DND-41 (cell line): ENCODE results near the gene TMPRSS4.

ENCODE experiments used
- ATAC-seq: fragments of 200-7000 bp; cut with Tn5 transposase; 3 replicates; pipeline ENCODE4 v1.9.1; 2021; ENCODE audit warnings: low read depth; ENCODE audit not compliant: insufficient read depth
- DNase-seq: peaks from one replicate; pipeline ENCODE4 v3.0.0-alpha.2; 2020
- H2AFZ ChIP-seq: 2 replicates; pipeline ENCODE4 v1.6.0; 2012; ENCODE audit warnings: low read depth, low read length
- H3K27ac ChIP-seq: 2 replicates; pipeline ENCODE4 v1.5.1; 2012; ENCODE audit warnings: low read length, inconsistent platforms
- H3K27me3 ChIP-seq: fragments of 200-600 bp; sonication (generic); 2 replicates; pipeline ENCODE4 v1.6.0; 2012; ENCODE audit warnings: low read length, mild to moderate bottlenecking, inconsistent platforms; ENCODE audit not compliant: insufficient read depth, poor library complexity
- H3K36me3 ChIP-seq: 2 replicates; pipeline ENCODE4 v1.5.1; 2012; ENCODE audit warnings: low read length, inconsistent platforms; ENCODE audit not compliant: insufficient read depth
- H3K4me1 ChIP-seq: 2 replicates; pipeline ENCODE4 v1.5.1; 2012; ENCODE audit warnings: mild to moderate bottlenecking, low read length; ENCODE audit not compliant: insufficient read depth
- H3K4me2 ChIP-seq: 2 replicates; pipeline ENCODE4 v1.6.0; 2012; ENCODE audit warnings: mild to moderate bottlenecking, moderate library complexity, low read length, inconsistent platforms; ENCODE audit not compliant: insufficient read depth
- H3K4me3 ChIP-seq, 2 experiments: fragments of 200-600 bp in 1 of 2; shearing (Covaris generic) in 1 of 2; 2 replicates each; pipeline ENCODE4 v1.5.1; 2012 to 2016; ENCODE audit warnings: inconsistent platforms in 2 of 2, low read length in 2 of 2, mild to moderate bottlenecking in 2 of 2, low read depth in 1 of 2, moderate library complexity in 1 of 2
- H3K79me2 ChIP-seq: 2 replicates; pipeline ENCODE4 v1.6.0; 2012; ENCODE audit warnings: low read length, inconsistent platforms; ENCODE audit not compliant: insufficient read depth
- H3K9ac ChIP-seq: 2 replicates; pipeline ENCODE4 v1.6.0; 2012; ENCODE audit warnings: low read depth, mild to moderate bottlenecking, inconsistent platforms, low read length, moderate library complexity
- H3K9me3 ChIP-seq: 2 replicates; pipeline ENCODE4 v1.5.1; 2012; ENCODE audit warnings: low read length, moderate library complexity, mild to moderate bottlenecking, inconsistent platforms; ENCODE audit not compliant: insufficient read depth, severe bottlenecking
- H4K20me1 ChIP-seq: 2 replicates; pipeline ENCODE4 v1.6.0; 2012; ENCODE audit warnings: low read length; ENCODE audit not compliant: insufficient read depth
- CTCF ChIP-seq: IDR thresholded peaks from 2 replicates; pipeline ENCODE4 v1.5.1; 2012; ENCODE audit warnings: borderline replicate concordance, low read length, moderate library complexity, mild to moderate bottlenecking; ENCODE audit not compliant: poor library complexity, severe bottlenecking; ENCODE audit errors: extremely low read depth
- EZH2 ChIP-seq: IDR thresholded peaks from 3 replicates; pipeline ENCODE4 v1.6.1; 2012; ENCODE audit warnings: borderline replicate concordance, low read depth, mild to moderate bottlenecking, moderate library complexity, low read length, inconsistent platforms; ENCODE audit not compliant: severe bottlenecking

Gene TMPRSS4

GRCh38 chr11:118126082-118126838, 49.4 kb downstream of the TMPRSS4 start:
- Histone ChIP-seq H3K36me3 (no peaks in the 10 kb centered on the region), H3K27me3 (peaks cover 17% of the 10 kb centered on the region), H3K9me3 (no peaks in the 10 kb centered on the region), H2AFZ (0 out of 2 replicates have a peak overlapping the region, but pooled peaks have one; percentile 1), H3K4me1 (no peaks in the 10 kb centered on the region), H3K9ac (no peak overlapping the region), H3K4me3 (no peak overlapping the region), H3K4me2 (no peak overlapping the region), H4K20me1 (no peaks in the 10 kb centered on the region), H3K79me2 (no peaks in the 10 kb centered on the region), H3K27ac (no peak overlapping the region)
- no peak for DNase-seq
- TF ChIP-seq CTCF (no peak), EZH2 (no peak)
- ATAC-seq = no peak

- Histone ChIP-seq H3K4me2 (no peak overlapping the region), H4K20me1 (no peaks in the 10 kb centered on the region), H3K79me2 (no peaks in the 10 kb centered on the region), H3K4me3 (no peak overlapping the region), H3K9ac (no peak overlapping the region), H3K9me3 (no peaks in the 10 kb centered on the region), H3K4me1 (no peaks in the 10 kb centered on the region), H2AFZ (no peak overlapping the region), H3K27me3 (peaks cover 28% of the 10 kb centered on the region), H3K36me3 (no peaks in the 10 kb centered on the region), H3K27ac (no peak overlapping the region)
- ATAC-seq (no peak), DNase-seq (no peak)
- no peak for TF ChIP-seq EZH2
- TF ChIP-seq CTCF = no peak
Measured at GRCh38 chr11:118128310-118128709, 51.4 kb downstream of the TMPRSS4 start.

- H3K27me3 ChIP-seq = peaks cover 28% of the 10 kb centered on the region
- H3K9me3 ChIP-seq = no peaks in the 10 kb centered on the region
- no peak for TF ChIP-seq EZH2
- TF ChIP-seq CTCF = no peak
- DNase-seq (no peak), ATAC-seq (no peak)
- no peak overlapping the region for H3K4me2 ChIP-seq
- H3K36me3 ChIP-seq = no peaks in the 10 kb centered on the region
- no peak overlapping the region for H3K27ac ChIP-seq
- H4K20me1 ChIP-seq = no peaks in the 10 kb centered on the region
- no peaks in the 10 kb centered on the region for H3K79me2 ChIP-seq
- H3K4me1 ChIP-seq = no peaks in the 10 kb centered on the region
- no peak overlapping the region for H3K9ac ChIP-seq
- no peak overlapping the region for H2AFZ ChIP-seq
- H3K4me3 ChIP-seq = no peak overlapping the region
Measured at GRCh38 chr11:118128721-118129470, 52.0 kb downstream of the TMPRSS4 start.
